NT2/D1 (cell line): ENCODE measurements around the gene DNM3.

Source experiments
- YY1 ChIP-seq: IDR thresholded peaks from 2 replicates; pipeline ENCODE4 v1.6.1; 2011; ENCODE audit not compliant: insufficient read length, insufficient read depth
- ZNF274 ChIP-seq: IDR thresholded peaks from 2 replicates; pipeline ENCODE4 v1.6.1; 2011; ENCODE audit warnings: mild to moderate bottlenecking, low read depth, low read length

DNA sequence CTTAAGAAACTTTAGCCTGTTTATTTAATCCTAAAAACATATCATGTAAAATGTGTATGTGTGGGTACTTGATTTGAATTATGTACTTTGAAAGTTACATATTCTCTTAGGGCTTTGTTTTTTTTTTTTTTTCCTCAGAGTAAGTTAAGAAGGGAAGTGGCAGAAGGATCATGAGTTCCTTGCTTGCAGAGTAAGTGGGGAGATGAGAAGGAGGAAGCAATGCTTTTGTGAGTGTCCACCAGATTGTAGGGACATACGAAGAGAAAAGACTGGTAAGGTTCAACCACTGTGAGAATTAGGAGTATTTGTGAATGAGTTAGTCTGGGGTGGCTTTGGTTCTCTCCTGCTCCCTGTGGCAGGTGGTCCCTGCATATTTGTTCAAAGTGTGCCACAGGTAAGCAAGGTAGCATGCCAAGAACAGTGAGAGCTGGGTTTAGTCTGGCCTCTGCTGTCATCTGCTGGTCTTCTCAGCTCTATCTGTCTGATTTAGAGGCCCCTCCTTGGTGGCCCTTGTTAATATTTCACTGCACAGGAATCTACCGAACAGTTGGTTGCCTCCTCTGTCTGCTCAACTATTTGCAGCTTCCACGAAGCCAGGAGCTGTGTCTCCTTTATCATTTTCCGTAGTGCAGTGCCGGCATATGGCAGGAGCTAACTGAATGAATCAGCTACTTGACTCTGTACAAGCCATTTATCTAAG is 9.5 kb downstream of the DNM3 start:
- TF ChIP-seq ZNF274 (no peak), YY1 (no peak)
